HUES6 (cell line): ENCODE results near the gene ACO2.

ENCODE experiments used
- H3K27ac ChIP-seq: 2 replicates; pipeline ENCODE4 v1.7.0; 2013; ENCODE audit warnings: low read depth, mild to moderate bottlenecking, low read length, inconsistent platforms
- H3K27me3 ChIP-seq: 2 replicates; pipeline ENCODE4 v1.6.1; 2013; ENCODE audit warnings: low read length; ENCODE audit not compliant: control insufficient read depth, insufficient read depth
- H3K36me3 ChIP-seq: 2 replicates; pipeline ENCODE4 v1.6.1; 2013; ENCODE audit warnings: low read length; ENCODE audit not compliant: control insufficient read depth, insufficient read depth
- H3K4me1 ChIP-seq: 2 replicates; pipeline ENCODE4 v1.6.1; 2013; ENCODE audit warnings: low read length; ENCODE audit not compliant: control insufficient read depth, insufficient read depth
- H3K4me3 ChIP-seq: 2 replicates; pipeline ENCODE4 v1.5.1; 2013; ENCODE audit warnings: low read depth, low read length
- H3K9ac ChIP-seq: one replicate; pipeline ENCODE4 v1.6.1; 2013; ENCODE audit warnings: mild to moderate bottlenecking, low read length
- H3K9me3 ChIP-seq: 2 replicates; pipeline ENCODE4 v1.6.1; 2013; ENCODE audit warnings: low read depth, low read length; ENCODE audit not compliant: control insufficient read depth, insufficient read depth

The ACO2 gene

DNA sequence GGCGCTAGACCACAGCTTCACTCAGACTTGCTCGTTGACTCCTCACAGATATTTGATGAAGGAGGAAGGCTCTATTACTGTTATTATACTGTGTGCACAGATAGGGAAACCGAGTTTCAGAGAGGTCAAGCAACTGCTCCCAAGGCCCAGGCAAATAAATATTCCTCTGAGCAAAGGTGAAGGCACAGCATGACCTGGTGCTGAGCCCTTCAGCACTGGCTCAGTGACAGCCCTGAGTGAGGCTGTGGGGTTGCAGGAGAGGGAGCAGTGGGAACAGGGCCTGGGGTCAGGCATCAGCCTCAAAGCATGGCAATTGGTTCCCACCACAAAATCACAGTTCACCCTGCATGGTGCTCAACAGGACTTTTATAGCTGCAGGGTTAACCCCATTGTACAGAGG lies 68.3 kb downstream of the ACO2 start:
- Histone ChIP-seq H3K36me3 (peaks cover 43% of the 10 kb centered on the region), H3K27me3 (no peaks in the 10 kb centered on the region), H3K4me1 (peaks cover 12% of the 10 kb centered on the region), H3K9ac (no peak overlapping the region), H3K9me3 (no peaks in the 10 kb centered on the region), H3K4me3 (no peak overlapping the region), H3K27ac (no peak overlapping the region)

DNA sequence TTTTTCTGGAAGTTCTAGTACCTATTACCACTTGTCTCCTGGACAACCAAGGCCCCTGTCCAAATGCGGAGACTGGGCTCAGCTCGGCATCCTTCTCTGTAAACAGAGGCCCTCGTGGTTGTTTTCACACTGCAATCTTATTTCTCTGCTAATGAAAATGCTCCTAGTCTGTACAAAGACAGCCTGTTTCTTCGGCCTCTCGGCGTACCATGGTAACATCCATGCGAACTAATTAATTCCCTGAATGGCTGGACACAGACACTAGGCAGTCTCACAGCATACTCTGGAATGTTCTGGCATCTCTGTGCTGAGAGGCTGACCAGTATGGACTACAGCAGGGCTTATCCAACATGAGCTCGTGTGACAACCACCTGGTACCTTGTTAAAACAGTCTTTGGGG lies 69.7 kb downstream of the ACO2 start:
- no peak overlapping the region for H3K27ac ChIP-seq
- H3K9me3 ChIP-seq = no peaks in the 10 kb centered on the region
- no peaks in the 10 kb centered on the region for H3K27me3 ChIP-seq
- no peak overlapping the region for H3K4me3 ChIP-seq
- peaks cover 4% of the 10 kb centered on the region for H3K4me1 ChIP-seq
- H3K9ac ChIP-seq = no peak overlapping the region
- peaks cover 36% of the 10 kb centered on the region for H3K36me3 ChIP-seq

DNA sequence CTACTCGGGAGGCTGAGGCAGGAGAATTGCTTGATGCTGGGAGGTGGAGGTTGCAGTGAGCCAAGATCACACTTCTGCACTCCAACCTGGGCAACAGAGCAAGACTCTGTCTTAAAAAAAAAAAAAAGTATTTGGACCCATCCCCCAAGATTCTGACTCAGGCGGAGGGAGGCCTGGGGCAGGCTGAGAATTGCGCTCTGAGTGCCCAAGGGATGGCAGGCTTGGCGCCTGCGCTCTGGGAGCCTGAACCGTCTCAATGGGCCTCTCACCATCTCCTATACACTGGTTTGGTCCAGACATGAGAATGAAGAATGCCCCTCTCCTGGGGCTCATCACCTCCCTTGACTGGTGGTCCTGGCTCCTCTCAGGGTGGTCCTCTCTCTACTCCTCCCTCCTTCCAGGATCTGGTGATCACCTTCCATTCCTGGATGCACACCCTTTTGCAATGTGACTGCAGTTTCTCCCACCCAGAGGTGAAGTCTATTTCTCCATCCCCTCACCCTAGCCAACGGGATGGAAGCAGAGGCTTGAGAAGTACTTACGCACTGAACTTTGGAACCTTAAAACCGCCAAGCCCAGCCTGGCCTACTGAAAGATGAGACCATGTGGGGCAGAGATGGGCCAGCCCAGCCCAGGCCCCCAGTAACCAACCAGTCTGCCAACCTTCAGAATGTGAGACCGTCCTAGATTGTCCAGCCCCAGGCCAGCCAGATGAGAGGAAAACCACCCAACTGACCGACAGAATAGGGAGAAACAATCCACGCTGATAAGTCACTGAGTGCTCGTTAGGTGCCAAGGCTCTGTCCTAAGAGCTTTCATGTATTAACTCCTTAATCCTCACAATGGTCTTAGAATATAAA lies 70.5 kb downstream of the ACO2 start:
- Histone ChIP-seq H3K27ac (no peak overlapping the region), H3K9ac (no peak overlapping the region), H3K9me3 (no peaks in the 10 kb centered on the region), H3K4me1 (peaks cover 4% of the 10 kb centered on the region), H3K4me3 (no peak overlapping the region), H3K27me3 (no peaks in the 10 kb centered on the region), H3K36me3 (peaks cover 34% of the 10 kb centered on the region)

DNA sequence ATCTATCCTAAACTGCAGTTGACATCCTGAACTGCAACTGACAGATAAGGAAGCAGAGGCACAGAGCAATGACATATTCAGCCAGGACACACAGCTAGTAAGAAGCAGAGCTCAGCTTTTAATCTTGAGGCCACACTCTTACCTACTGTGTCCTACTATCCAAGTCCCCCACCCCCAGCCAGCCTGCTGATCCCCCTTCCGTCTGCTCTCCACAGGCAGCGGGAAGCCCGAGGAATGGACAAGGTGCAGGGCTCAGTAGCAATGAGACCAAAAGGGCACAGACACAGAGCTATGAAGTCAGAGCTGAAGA lies 71.0 kb downstream of the ACO2 start:
- no peak overlapping the region for H3K9ac ChIP-seq
- H3K27me3 ChIP-seq = no peaks in the 10 kb centered on the region
- no peak overlapping the region for H3K27ac ChIP-seq
- H3K4me3 ChIP-seq = no peak overlapping the region
- H3K36me3 ChIP-seq = peaks cover 29% of the 10 kb centered on the region
- H3K9me3 ChIP-seq = no peaks in the 10 kb centered on the region
- H3K4me1 ChIP-seq = peaks cover 8% of the 10 kb centered on the region

DNA sequence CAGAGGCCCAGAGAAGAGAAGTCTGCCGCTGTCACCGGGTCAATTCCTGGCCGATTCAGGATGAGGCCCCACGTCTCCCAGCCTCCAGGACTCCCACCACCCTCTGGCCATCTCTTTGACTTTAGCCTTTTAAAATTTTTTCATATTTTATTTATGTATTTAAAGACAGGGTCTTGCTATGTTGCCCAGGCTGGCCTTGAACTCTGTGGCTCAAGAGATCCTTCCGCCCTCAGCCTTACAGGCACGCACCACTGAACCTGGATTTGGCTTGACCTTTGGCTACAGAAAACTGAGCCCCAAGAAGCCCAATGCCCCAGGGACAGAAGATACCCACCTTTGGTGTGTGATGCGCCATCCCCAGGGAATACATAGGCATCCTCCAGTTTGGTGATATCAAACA lies 71.4 kb downstream of the ACO2 start:
- Histone ChIP-seq H3K36me3 (peaks cover 28% of the 10 kb centered on the region), H3K27ac (no peak overlapping the region), H3K4me1 (peaks cover 12% of the 10 kb centered on the region), H3K4me3 (no peak overlapping the region), H3K27me3 (no peaks in the 10 kb centered on the region), H3K9ac (no peak overlapping the region), H3K9me3 (no peaks in the 10 kb centered on the region)

DNA sequence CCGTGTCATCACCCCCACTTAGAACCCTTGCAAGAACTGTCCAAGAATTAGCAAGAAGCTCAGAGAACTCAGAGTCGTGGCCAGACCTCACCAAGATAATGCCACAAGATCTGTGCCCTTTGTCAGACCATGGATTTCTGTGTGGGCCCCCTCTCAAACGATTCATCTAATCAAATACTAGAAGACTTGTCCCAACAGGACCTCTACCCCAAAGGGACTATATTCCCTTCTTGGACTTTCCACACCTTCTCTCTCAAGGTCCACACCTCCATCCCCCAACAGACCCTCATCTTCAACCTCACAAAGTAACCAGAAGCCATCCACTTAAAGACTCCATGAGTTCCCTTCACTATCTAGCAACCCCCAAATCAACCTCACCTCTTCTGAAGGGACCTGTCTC lies 72.6 kb downstream of the ACO2 start:
- Histone ChIP-seq H3K27me3 (no peaks in the 10 kb centered on the region), H3K9me3 (no peaks in the 10 kb centered on the region), H3K9ac (no peak overlapping the region), H3K4me3 (no peak overlapping the region), H3K27ac (no peak overlapping the region), H3K4me1 (peaks cover 12% of the 10 kb centered on the region), H3K36me3 (peaks cover 28% of the 10 kb centered on the region)

DNA sequence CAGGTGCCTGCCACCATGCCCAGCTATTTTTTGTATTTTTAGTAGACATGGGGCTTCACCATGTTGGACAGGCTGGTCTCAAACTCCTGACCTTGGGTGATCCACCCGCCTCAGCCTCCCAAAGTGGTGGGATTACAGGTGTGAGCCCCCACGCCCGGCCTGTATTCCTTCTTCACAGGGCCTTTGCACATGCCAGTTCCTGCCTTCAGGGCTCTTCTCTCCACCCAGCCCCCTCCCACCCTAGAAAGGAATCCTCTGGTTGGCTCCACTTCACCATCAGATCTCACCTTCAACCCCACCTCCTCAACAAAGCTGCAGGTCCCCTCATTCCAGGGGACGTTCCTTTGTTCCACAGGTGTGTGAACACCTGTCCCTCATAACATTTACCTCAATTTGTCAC lies 73.3 kb downstream of the ACO2 start:
- no peaks in the 10 kb centered on the region for H3K27me3 ChIP-seq
- H3K9me3 ChIP-seq = no peaks in the 10 kb centered on the region
- no peak overlapping the region for H3K4me3 ChIP-seq
- H3K4me1 ChIP-seq = peaks cover 8% of the 10 kb centered on the region
- H3K36me3 ChIP-seq = peaks cover 24% of the 10 kb centered on the region
- no peak overlapping the region for H3K9ac ChIP-seq
- no peak overlapping the region for H3K27ac ChIP-seq

DNA sequence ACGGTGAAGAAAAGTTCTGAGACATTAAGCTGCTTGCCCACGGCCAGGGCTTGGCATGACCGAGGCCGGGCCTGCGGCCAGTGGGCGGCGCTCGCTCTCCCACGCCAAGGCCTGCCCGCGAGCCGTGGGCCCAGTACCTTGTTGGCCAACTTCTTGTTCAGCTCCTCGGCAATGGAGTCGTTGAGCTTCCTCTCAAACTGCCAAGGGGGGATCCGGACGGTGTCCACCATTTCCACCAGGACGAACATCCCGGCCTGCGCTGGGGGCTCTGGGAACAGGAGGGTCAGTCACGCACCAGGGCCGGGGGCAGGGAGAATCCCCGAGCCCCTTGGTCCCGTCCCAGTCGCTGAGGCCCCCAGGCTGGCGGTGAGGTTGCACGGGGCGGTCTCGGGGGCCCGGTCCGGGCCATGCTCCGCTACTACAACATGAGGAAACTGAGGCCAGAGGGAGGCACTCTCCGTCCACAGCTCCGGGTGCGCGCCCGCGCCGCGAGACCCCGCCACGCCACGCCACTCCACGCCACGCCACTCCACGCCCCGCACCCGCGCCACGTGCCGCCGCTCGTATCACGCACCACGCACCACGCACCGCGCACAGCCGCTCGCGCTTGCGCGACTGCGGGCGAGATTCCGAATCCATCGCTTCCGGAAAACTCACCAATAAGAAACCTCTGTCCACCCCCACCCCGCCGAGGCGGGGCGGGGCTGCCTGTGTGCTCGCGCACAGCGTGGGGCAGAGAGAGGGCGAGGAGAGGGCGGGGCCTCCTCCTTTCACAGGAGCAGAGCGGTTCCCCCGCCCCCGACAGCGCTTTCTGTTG lies 75.1 kb downstream of the ACO2 start, which contains the start of gene POLR3H:
Gene POLR3H, minus strand, starts transcription at position 617 of the 817 bp plus-strand sequence. Its CDS starts 369 bp downstream, at position 248.
- no peaks in the 10 kb centered on the region for H3K27me3 ChIP-seq
- peak within 1 kb of the TSS; percentile 90 for H3K9ac ChIP-seq
- peaks cover 16% of the 10 kb centered on the region for H3K36me3 ChIP-seq
- H3K4me3 ChIP-seq = peak within 1 kb of the TSS; percentile 90
- H3K4me1 ChIP-seq = peaks cover 8% of the 10 kb centered on the region
- H3K9me3 ChIP-seq = no peaks in the 10 kb centered on the region
- H3K27ac ChIP-seq = peak within 1 kb of the TSS; percentile 78

DNA sequence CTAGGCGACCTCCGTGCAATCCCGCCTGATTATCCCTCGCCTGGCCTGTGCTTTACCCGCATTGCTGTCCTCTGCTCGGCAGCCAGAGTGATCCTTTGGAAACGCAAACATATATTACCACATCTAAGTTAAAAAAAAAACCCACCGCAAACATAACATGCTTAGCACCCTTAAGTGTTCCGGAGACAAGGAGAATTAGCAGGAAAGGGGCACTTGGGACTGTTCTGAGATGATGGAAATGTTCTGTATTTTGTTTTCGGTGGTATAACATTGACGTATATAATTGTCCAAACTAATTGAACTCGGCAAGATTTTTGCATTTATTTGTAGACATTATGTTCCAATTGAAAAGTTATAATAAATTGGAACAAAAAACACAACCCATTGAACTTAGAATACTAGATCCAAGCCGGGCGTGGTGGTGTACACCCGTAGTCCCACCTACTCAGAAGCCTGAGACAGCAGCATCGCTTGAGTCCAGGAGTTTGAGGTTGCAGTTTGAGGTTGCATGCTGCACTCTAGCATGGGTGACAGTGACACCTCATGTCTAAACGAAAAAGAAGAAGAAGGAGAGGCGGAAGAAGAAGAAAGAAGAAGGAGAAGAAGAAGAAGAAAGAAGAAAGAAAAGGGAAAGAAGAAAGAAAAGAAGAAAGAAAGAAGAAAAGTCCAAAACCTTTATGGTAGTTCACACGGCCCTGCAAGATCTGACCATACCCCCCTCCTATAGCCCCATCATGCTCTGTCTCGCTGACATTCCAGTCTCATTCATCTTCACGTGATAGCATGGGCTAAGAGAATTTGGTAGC lies 76.0 kb downstream of the ACO2 start:
- Histone ChIP-seq H3K4me3 (peak overlapping the region; percentile 90), H3K27me3 (no peaks in the 10 kb centered on the region), H3K36me3 (peaks cover 9% of the 10 kb centered on the region), H3K27ac (no peak overlapping the region), H3K4me1 (peaks cover 8% of the 10 kb centered on the region), H3K9ac (no peak overlapping the region), H3K9me3 (no peaks in the 10 kb centered on the region)

DNA sequence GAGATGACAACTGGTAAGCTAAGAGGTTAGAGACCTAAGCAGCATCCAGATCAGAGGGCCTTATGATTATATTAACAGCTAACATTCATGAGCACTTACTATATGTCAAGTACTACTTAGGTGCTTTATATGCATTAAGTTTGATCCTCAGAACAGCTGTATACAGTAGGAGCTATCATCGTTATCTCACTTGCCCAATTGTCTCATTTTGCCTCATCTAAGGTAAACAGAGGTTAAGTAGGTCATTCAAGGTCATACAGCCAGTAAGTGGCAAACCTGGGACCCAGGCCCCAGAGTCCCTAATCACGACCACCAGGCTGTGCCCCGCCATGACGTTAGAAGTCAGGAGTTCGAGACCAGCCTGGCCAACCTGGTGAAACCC lies 79.9 kb downstream of the ACO2 start:
- H3K9ac ChIP-seq = no peak overlapping the region
- no peaks in the 10 kb centered on the region for H3K36me3 ChIP-seq
- H3K27ac ChIP-seq = no peak overlapping the region
- H3K9me3 ChIP-seq = no peaks in the 10 kb centered on the region
- peaks cover 8% of the 10 kb centered on the region for H3K4me1 ChIP-seq
- H3K27me3 ChIP-seq = no peaks in the 10 kb centered on the region
- H3K4me3 ChIP-seq = no peak overlapping the region
